Hepatocyte (in vitro differentiated cells): ENCODE measurements around the gene MACIR. TPM values are rescaled to one million over a fixed set of nuclear protein-coding genes. Genes with fewer than 3 reads are reported as not detected.
"Not testable (repeated sequence)": the region's sequence is repeated elsewhere in the genome, so short reads cannot be mapped to it uniquely, and the experiment has no call there.

Experiments used
- DNase-seq: peaks from one replicate; pipeline ENCODE4 v3.0.0-alpha.2; 2016; ENCODE audit warnings: low spot score
- H2AFZ ChIP-seq: fragments of 200-600 bp; sonication (generic); 2 replicates; pipeline ENCODE4 v1.6.0; 2016; ENCODE audit warnings: antibody characterized with exemption, mild to moderate bottlenecking
- H3K27ac ChIP-seq: fragments of 200-600 bp; sonication (generic); 2 replicates; pipeline ENCODE4 v1.5.1; 2016; ENCODE audit warnings: mild to moderate bottlenecking
- H3K27me3 ChIP-seq: fragments of 200-600 bp; sonication (generic); 2 replicates; pipeline ENCODE4 v1.6.1; 2016
- H3K36me3 ChIP-seq: fragments of 200-600 bp; sonication (generic); replicated peaks from 2 replicates; pipeline ENCODE4 v1.5.1; 2016; ENCODE audit warnings: low read depth; ENCODE audit not compliant: insufficient read depth
- H3K4me1 ChIP-seq: fragments of 200-600 bp; sonication (generic); 2 replicates; pipeline ENCODE4 v1.5.1; 2016; ENCODE audit warnings: mild to moderate bottlenecking, moderate library complexity; ENCODE audit not compliant: insufficient read depth
- H3K4me2 ChIP-seq: fragments of 200-600 bp; sonication (generic); 2 replicates; pipeline ENCODE4 v1.6.0; 2016
- H3K4me3 ChIP-seq: fragments of 200-600 bp; sonication (generic); 2 replicates; pipeline ENCODE4 v1.5.1; 2016; ENCODE audit warnings: mild to moderate bottlenecking
- H3K79me2 ChIP-seq: fragments of 200-600 bp; sonication (generic); 2 replicates; pipeline ENCODE4 v1.6.0; 2017; ENCODE audit warnings: mild to moderate bottlenecking
- H3K9me2 ChIP-seq: fragments of 200-600 bp; sonication (generic); replicated peaks from 2 replicates; pipeline ENCODE4 v1.6.0; 2017; ENCODE audit warnings: mild to moderate bottlenecking; ENCODE audit not compliant: insufficient read depth
- H3K9me3 ChIP-seq: fragments of 200-600 bp; sonication (generic); 2 replicates; pipeline ENCODE4 v1.5.1; 2016; ENCODE audit warnings: low read depth, mild to moderate bottlenecking
- H4K20me1 ChIP-seq: fragments of 200-600 bp; sonication (generic); 2 replicates; pipeline ENCODE4 v1.6.0; 2016; ENCODE audit warnings: mild to moderate bottlenecking; ENCODE audit not compliant: insufficient read depth, poor library complexity, severe bottlenecking
- CTCF ChIP-seq: fragments of 200-600 bp; sonication (generic); IDR thresholded peaks from 2 replicates; pipeline ENCODE4 v1.5.1; 2016; ENCODE audit warnings: antibody characterized with exemption, mild to moderate bottlenecking; ENCODE audit not compliant: poor library complexity
- EZH2 ChIP-seq: fragments of 200-600 bp; sonication (generic); IDR thresholded peaks from 2 replicates; pipeline ENCODE4 v1.6.1; 2016; ENCODE audit warnings: antibody characterized with exemption, mild to moderate bottlenecking, borderline replicate concordance
- EZH2phosphoT487 ChIP-seq: fragments of 200-600 bp; sonication (generic); IDR thresholded peaks from one replicate; pipeline ENCODE4 v1.6.1; 2018; ENCODE audit warnings: antibody characterized with exemption, mild to moderate bottlenecking, low read depth, moderate library complexity; ENCODE audit not compliant: unreplicated experiment, severe bottlenecking
- WGBS: methylation state at CpG from one replicate; pipeline ENCODE4 v1.1.6; 2016; ENCODE audit warnings: low lambda C conversion rate; ENCODE audit errors: missing lambda C conversion rate; 5-methylcytosine and 5-hydroxymethylcytosine counted together
- polyA plus RNA-seq: library from polyadenylated mRNA; unstranded; fragments of >200 nt; fragmentation: Nextera tagmentation; extraction: Ambion mirVana; gene quantifications from 2 replicates; pipeline ENCODE4 v1.2.1, GENCODE V29; 2016
- total RNA-seq: library from RNA; depleted of rRNA; stranded (reverse); fragments of >200 nt; gene quantifications from 2 replicates; pipeline ENCODE4 v1.2.3, GENCODE V29; 2014

MACIR gene
- total and polyA plus RNA-seq, 2 experiments from 2014 or later: 16.5 to 25.5 TPM

GRCh38 chr5:103218164-103218563, 40.4 kb upstream of the MACIR start:
- peak; percentile 64 for DNase-seq
- no peaks in the 10 kb centered on the region for H4K20me1 ChIP-seq
- no peaks in the 10 kb centered on the region for H3K9me2 ChIP-seq
- no peak for TF ChIP-seq EZH2phosphoT487
- no peak for TF ChIP-seq CTCF
- TF ChIP-seq EZH2: no peak
- 41% methylated on average over 5 of the region's 5 CpGs for whole genome bisulfite sequencing
- peak overlapping the region; percentile 78 for H3K27ac ChIP-seq
- H3K79me2 ChIP-seq: no peaks in the 10 kb centered on the region
- H3K36me3 ChIP-seq: no peaks in the 10 kb centered on the region
- H3K4me2 ChIP-seq: peak overlapping the region; percentile 29
- no peaks in the 10 kb centered on the region for H3K27me3 ChIP-seq
- no peak overlapping the region for H2AFZ ChIP-seq
- H3K4me1 ChIP-seq: no peaks in the 10 kb centered on the region
- no peaks in the 10 kb centered on the region for H3K9me3 ChIP-seq
- no peak overlapping the region for H3K4me3 ChIP-seq

- not testable (repeated sequence) for H3K27me3 ChIP-seq, H3K9me3 ChIP-seq, H4K20me1 ChIP-seq, H3K4me2 ChIP-seq, DNase-seq, H3K9me2 ChIP-seq, H3K4me1 ChIP-seq, H3K79me2 ChIP-seq, H3K36me3 ChIP-seq, H3K4me3 ChIP-seq, H2AFZ ChIP-seq
- 97% methylated on average over 2 of the region's 2 CpGs for WGBS
- peak overlapping the region; percentile 78 for H3K27ac ChIP-seq
Measured at GRCh38 chr5:103219074-103219473, 39.5 kb upstream of the MACIR start.

- H3K27me3 ChIP-seq: no peaks in the 10 kb centered on the region
- no peak overlapping the region for H3K27ac ChIP-seq
- 96% methylated on average over 27 of the region's 28 CpGs for WGBS
- no peak for DNase-seq
- no peak overlapping the region for H2AFZ ChIP-seq
- no peaks in the 10 kb centered on the region for H4K20me1 ChIP-seq
- H3K36me3 ChIP-seq: no peaks in the 10 kb centered on the region
- H3K4me1 ChIP-seq: no peaks in the 10 kb centered on the region
- H3K9me2 ChIP-seq: no peaks in the 10 kb centered on the region
- no peak overlapping the region for H3K4me2 ChIP-seq
- no peak overlapping the region for H3K4me3 ChIP-seq
- H3K79me2 ChIP-seq: no peaks in the 10 kb centered on the region
- TF ChIP-seq CTCF: no peak
- TF ChIP-seq EZH2: no peak
- no peak for TF ChIP-seq EZH2phosphoT487
- no peaks in the 10 kb centered on the region for H3K9me3 ChIP-seq
Measured at GRCh38 chr5:103223031-103223955, 35.3 kb upstream of the MACIR start.

- no peaks in the 10 kb centered on the region for H4K20me1 ChIP-seq
- no peak overlapping the region for H3K27ac ChIP-seq
- TF ChIP-seq CTCF: peak; percentile 65
- TF ChIP-seq EZH2phosphoT487: no peak
- H3K4me2 ChIP-seq: peak overlapping the region; percentile 65
- H3K36me3 ChIP-seq: no peaks in the 10 kb centered on the region
- H3K4me1 ChIP-seq: no peaks in the 10 kb centered on the region
- no peak overlapping the region for H2AFZ ChIP-seq
- DNase-seq: peak; percentile 79
- H3K79me2 ChIP-seq: no peaks in the 10 kb centered on the region
- H3K27me3 ChIP-seq: no peaks in the 10 kb centered on the region
- no peaks in the 10 kb centered on the region for H3K9me2 ChIP-seq
- WGBS: 56% methylated on average over 11 of the region's 11 CpGs
- no peaks in the 10 kb centered on the region for H3K9me3 ChIP-seq
- no peak overlapping the region for H3K4me3 ChIP-seq
Measured at GRCh38 chr5:103224118-103224893, 34.3 kb upstream of the MACIR start.
